Stimulated activated CD4-positive, alpha-beta T cell treated with anti-CD3 and anti-CD28 coated beads, TNF-alpha, amount 100 ng/mL, for 24 hours (primary cell): ENCODE results near the gene DDAH2.
A peak's percentile ranks its signal among the peaks of the same experiment; 100 is the strongest.

Experiments used
- DNase-seq, 3 experiments: peaks; one replicate each; pipeline ENCODE4 v3.0.0-alpha.2; 2020; ENCODE audit warnings: low read depth in 3 of 3

Gene DDAH2

GRCh38 chr6:31728767-31729514, at the start of gene DDAH2:
DDAH2 (minus strand) TSS chr6:31729299; CDS start chr6:31729161, 138 bp downstream.
- DNase-seq: no peak

- no peak for DNase-seq
Measured at GRCh38 chr6:31778193-31778592, 49.1 kb upstream of the DDAH2 start.

GRCh38 chr6:31777667-31778050, 48.6 kb upstream of the DDAH2 start:
- no peak for DNase-seq

- DNase-seq: peak; percentile 44 to 82 (median 57)
Measured at GRCh38 chr6:31776989-31777666, 48.0 kb upstream of the DDAH2 start, which contains the start of gene VWA7. VWA7 (minus strand) TSS chr6:31777328; CDS start chr6:31776779, 549 bp downstream.

GRCh38 chr6:31776485-31776988, 47.4 kb upstream of the DDAH2 start:
- no peak for DNase-seq

GRCh38 chr6:31775633-31776484, 46.8 kb upstream of the DDAH2 start:
- DNase-seq: no peak

- DNase-seq: no peak
Measured at GRCh38 chr6:31775184-31775583, 46.1 kb upstream of the DDAH2 start.

- DNase-seq: no peak
Measured at GRCh38 chr6:31771992-31772358, 42.9 kb upstream of the DDAH2 start.

GRCh38 chr6:31770860-31771259, 41.8 kb upstream of the DDAH2 start:
- no peak for DNase-seq

GRCh38 chr6:31769684-31770371, 40.7 kb upstream of the DDAH2 start:
- DNase-seq: peak; percentile 61 to 80 (median 74)

- no peak for DNase-seq
Measured at GRCh38 chr6:31768363-31769257, 39.5 kb upstream of the DDAH2 start.

- DNase-seq: no peak
Measured at GRCh38 chr6:31767096-31767645, 38.1 kb upstream of the DDAH2 start.

GRCh38 chr6:31765910-31766794, 37.1 kb upstream of the DDAH2 start:
- no peak for DNase-seq

- DNase-seq: no peak
Measured at GRCh38 chr6:31765559-31765909, 36.4 kb upstream of the DDAH2 start.

GRCh38 chr6:31764198-31764597, 35.1 kb upstream of the DDAH2 start:
- DNase-seq: no peak

GRCh38 chr6:31763619-31763940, 34.5 kb upstream of the DDAH2 start:
- no peak for DNase-seq

GRCh38 chr6:31762878-31763618, 33.9 kb upstream of the DDAH2 start:
- no peak for DNase-seq

GRCh38 chr6:31762356-31762755, 33.3 kb upstream of the DDAH2 start, which contains the start of gene SAPCD1:
SAPCD1 (plus strand) TSS chr6:31762656; CDS start chr6:31763055, 399 bp downstream.
- no peak for DNase-seq

GRCh38 chr6:31761343-31761742, 32.2 kb upstream of the DDAH2 start:
- no peak for DNase-seq
